Measurements from ENCODE around the gene POGZ.

POGZ gene

DNA sequence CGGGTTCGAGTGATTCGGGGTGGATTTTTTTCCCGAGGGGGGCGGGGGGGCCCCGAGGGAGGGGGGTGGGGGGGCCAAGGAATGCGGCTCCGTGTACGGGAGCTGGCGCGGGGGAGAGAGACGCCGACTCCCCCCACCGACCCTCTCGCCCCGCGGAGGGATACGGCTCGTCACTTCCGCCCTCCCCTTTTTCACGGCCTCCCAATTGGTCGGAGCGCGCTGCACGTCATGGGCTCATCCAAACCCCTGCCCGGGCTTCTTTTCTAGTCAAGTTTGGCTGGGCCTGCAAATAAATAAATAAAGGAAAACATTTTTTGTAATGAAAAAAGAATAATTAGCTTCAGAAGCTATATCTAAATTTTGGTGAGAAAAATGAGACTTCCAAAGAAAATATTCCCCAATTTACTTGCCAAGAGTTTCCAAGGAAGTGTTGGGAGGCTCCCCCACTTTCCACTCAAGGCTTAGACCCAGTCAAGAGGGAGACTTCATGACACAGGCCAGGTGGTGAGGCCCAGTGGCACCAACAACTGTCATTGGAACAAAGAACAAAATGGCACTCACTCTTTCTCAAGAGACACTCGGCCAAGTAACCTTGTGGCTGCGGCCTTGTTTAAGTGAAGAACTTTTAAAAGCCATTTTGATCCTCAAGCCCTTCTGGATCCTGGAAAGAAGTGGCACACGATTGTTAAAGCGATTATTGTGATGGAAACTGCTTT is at the start of gene POGZ:
POGZ (minus strand) TSS at position 164 of the 716 bp plus-strand sequence. CDS start 17,290 bp downstream, outside the sequence.
- peak; percentile 64 for DNase-seq

GRCh38 chr1:151508833-151509232 is 49.5 kb upstream of the POGZ start:
- no peak for DNase-seq

GRCh38 chr1:151504759-151505158 is 45.5 kb upstream of the POGZ start:
- no peak for DNase-seq

DNA sequence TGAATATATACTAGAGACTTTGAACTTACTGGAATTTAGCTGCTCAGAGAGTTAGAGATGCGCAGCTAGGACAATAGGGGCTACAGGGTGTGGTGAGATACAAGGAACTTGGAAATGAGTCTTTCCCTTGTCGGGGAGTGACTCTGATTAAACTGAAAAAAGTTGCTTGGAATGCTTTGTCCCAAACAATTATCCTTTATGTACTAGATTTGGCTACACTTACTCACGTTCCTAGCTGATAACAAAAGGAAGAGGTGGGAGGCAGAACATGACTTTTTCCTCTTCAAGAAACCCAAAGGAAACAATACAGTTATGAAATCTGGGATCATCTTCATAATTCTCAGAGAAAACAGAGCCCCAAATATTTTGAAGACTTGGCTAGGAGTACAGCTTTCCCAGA is 45.0 kb upstream of the POGZ start:
- DNase-seq = no peak

- DNase-seq = no peak
Observed at GRCh38 chr1:151502859-151503780, 43.8 kb upstream of the POGZ start.

- no peak for DNase-seq
Observed at GRCh38 chr1:151502035-151502700, 42.9 kb upstream of the POGZ start.

GRCh38 chr1:151501474-151501873 is 42.2 kb upstream of the POGZ start:
- DNase-seq = no peak

- DNase-seq = no peak
Observed at GRCh38 chr1:151499930-151500329, 40.6 kb upstream of the POGZ start.

- no peak for DNase-seq
Observed at GRCh38 chr1:151499365-151499764, 40.1 kb upstream of the POGZ start.

DNA sequence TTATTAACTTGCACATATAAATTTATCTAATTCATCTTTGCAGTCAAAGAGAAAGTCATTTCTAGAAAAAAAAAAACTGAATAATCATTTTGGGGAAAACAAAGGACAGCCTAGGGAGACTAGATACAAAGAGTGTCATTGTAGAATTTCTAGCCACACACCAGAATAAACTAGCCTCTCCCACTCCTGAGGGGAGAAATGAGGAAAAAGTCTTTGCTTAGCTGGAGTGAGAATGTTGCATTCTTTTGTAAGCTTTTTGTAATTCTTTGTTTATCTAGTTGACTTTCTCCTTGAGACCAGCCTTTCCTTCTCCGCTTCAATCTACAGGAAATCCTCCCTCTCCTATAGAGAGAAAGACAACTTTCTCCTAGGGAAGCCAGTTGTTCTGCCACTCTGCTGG is 36.0 kb upstream of the POGZ start:
- no peak for DNase-seq

DNA sequence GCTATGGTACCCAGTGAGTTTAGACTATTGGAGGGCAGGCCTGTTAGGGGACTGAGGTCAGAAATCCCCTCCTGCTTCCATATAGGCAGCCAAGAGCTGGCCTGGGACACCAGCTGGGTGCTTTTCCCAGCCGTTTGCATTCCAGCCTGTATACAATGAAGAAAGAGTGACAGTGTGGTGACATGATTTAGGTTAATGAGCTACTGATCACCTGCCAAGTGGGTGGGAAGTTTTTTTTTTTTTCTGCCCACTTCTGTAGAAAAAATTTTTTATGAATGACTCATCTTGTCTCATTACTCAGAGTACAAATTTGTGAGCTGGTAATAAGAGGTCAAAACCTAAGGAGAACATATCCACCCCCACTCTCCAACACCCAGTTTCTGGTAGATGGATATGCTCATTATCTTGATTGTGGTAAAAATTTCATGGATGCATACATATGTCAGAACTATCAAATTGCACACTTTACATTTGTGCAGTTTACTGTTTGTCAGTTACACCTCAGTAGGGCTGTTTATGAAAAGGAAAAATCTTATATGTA is 35.5 kb upstream of the POGZ start:
- no peak for DNase-seq

DNA sequence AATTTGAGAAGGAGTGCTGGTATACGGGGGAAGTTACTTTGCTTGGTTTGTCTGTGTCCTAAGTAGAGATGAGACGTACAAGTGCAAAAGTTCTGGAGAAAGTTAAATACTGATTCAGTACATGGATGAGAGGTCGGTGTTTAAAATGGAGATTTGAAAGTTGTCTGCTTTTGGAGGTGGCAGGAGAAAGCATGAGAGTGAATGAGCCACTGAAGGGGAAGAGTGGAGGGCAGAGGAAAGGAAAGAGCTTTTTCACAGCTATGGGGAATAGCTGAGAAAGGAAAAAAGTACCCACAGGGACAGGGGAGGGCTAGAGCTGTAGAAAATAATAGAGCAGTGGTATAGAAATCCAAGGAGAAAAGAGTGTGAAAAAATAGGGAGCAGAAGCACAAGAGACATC is 33.7 kb upstream of the POGZ start:
- no peak for DNase-seq

DNA sequence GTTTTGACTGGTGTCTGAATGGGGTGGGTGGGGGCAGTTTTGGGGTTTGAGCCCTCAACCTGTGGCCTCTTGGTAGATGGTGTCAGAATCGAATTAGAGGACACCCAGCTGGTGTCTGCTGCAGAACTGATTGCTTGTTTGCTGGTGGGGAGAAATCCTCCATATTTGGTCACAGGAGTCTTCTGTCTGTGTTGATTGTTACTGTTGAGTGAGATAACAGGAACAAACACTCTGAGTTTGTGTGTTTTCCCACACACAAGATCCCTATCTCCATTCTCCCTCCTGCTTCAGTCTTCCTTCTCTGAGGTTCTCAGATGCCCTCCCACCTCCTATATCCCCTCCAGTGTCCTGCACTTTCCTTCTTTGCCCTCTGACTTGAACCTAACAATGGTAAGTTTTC is 32.8 kb upstream of the POGZ start:
- DNase-seq = no peak

DNA sequence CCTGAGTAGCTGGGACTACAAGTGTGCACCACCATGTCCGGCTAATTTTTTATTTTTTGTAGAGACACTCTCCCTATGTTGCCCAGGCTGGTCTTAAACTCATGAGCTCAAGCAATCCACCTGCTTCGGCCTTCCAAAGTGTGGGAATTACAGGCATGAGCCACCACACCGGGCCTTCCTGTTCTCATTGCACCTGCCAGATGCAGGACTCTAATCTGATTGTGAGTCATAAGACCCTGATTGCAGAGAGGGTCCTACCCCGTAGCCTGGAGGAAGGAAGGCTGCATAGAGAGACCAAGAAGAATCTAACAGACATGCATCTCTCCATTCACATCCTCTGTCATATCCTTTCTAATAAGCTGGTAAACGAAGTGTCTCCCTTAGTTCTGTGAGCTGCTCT is 32.3 kb upstream of the POGZ start:
- no peak for DNase-seq

DNA sequence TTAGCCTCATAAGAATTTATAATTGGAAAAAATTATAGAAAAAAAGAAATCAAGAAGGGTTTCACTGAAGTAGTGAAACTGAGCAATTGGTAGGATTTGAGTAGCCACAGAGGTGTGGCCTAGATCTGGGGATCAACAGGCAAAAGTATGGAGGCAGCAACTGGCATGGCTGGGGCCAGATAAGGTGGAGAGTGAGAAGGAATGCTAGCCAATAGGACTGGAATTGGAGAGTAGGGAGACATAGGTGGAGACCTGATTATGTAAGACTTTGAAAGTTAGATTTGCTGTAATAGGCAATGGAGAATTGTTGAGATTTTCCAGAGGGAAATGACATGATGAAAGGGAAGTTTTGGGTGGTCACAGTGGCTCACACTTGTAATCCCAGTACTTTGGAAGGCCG is 27.3 kb upstream of the POGZ start:
- no peak for DNase-seq

GRCh38 chr1:151485685-151486255 is 26.5 kb upstream of the POGZ start:
- DNase-seq = no peak

- no peak for DNase-seq
Observed at GRCh38 chr1:151482017-151482416, 22.7 kb upstream of the POGZ start.

DNA sequence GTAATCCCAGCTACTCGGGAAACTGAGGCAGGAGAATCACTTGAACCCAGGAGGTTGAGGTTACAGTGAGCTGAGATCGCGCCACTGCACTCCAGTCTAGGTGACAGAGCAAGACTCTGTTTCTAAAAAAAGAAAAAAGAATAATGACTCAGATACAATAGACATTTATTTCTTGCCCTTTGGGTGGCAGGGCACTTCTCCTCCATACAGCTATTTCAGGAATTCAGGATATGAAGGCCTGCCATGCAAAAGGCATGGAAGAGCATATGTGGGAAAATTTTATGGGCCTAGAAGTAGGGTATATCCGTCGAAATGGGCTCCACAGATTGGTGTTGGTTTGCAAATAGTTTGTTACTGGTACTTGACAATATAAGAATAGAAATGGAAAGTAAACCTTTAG is 20.2 kb upstream of the POGZ start:
- no peak for DNase-seq

DNA sequence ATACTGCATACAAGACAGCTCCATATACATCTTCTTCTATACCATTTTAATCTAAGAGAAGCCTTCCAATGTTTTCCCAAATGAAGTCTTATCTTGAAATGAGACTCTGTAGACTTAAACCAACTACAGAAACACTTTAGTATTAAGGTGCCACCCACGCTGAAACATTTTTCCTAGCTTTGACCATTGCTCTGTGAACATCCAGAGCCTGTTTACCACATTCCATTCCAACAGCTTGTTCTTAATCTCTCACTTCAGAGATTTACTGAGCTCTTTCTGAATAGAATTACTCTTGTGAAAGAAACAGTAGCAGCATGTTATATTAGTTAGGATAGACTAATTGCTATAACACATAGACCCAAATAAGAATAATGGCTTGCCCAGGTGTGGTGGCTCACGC is 19.6 kb upstream of the POGZ start:
- no peak for DNase-seq

DNA sequence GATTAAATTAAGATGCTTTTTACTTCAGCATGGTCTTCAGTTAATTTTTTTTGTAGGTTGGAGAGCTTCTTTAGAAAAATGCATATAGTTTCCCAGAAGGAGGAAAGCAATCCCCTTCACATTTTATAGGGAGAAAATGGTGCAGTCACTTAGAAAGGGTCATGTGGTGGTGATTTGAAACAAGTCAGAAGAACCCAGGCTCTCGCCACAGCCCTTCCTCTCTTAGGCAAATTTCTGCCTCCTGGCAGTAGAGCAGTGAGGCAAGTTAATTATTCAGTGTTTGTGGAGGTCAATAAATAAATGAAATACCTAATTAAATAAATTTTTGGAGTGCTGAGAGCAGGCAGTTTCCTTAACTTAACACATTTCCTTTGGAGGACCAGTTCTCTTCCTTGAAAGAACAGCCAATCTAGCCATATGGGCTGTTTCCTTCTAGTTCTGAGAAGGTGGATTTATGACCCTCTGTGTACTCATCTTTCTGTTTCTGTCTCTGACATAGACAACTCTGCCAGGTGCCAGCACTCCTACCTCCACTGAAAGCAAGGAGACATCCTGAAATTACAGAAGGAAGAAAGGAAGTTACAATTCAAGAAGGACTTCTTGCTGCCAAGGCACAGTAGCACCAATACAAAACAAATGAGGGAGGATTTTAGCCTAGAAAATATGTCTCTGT is 19.0 kb upstream of the POGZ start:
- DNase-seq = no peak

GRCh38 chr1:151477066-151477465 is 17.8 kb upstream of the POGZ start:
- no peak for DNase-seq

GRCh38 chr1:151476083-151476482 is 16.8 kb upstream of the POGZ start:
- no peak for DNase-seq

Measured in GOT3 (cell line).